PC-3 (cell line): Measurements from ENCODE around the gene CDC45.

Source experiments
- CTCF ChIP-seq: fragments of 300-600 bp; sonication (generic); conservative IDR thresholded peaks from 2 replicates; pipeline ENCODE4 v1.5.1; 2017; ENCODE audit warnings: antibody characterized with exemption, low read depth, mild to moderate bottlenecking, low read length
- EZH2 ChIP-seq: fragments of 300-600 bp; sonication (generic); IDR thresholded peaks from one replicate; pipeline ENCODE4 v1.6.1; 2017; ENCODE audit warnings: antibody characterized with exemption, mild to moderate bottlenecking, low read length; ENCODE audit not compliant: unreplicated experiment
- EZH2phosphoT487 ChIP-seq: fragments of 300-600 bp; sonication (generic); IDR thresholded peaks from 2 replicates; pipeline ENCODE4 v1.6.1; 2018; ENCODE audit warnings: mild to moderate bottlenecking, antibody characterized with exemption, low read length, borderline replicate concordance

- TF ChIP-seq CTCF (no peak), EZH2 (no peak), EZH2phosphoT487 (no peak)
These were observed 29.2 kb upstream of the CDC45 start for GRCh38 chr22:19450363-19451175.
